ENCODE measurements around the gene TBC1D22A. TPM values are rescaled to one million over a fixed set of nuclear protein-coding genes. Genes with fewer than 3 reads are reported as not detected.

Gene TBC1D22A
- total and polyA plus RNA-seq, 9 donors, result 12.5 to 25.6 (median 18.5) TPM

DNA sequence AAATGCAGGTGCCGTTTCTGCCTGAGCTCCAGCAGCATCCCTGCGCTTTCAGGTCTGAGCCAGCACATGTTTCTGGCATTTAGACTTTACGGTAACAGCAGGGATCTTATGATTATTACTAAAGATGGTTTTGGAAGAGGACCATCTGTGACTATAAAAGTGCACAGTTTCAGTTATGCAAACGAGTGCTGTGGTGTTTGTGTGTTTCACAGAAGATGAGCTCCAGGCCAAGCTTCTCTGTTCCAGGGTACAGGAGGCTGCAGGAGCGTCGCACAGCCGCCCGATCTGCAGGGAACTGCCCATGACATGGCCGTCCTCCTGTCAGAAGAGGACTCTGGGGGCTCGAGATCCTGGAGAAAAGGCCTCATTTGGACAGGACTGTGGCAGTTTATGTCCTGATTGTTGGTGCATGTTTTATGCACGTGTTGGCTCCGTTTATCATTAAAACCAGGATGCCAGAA is 297.3 kb downstream of the TBC1D22A start:
- no peak overlapping the region for H3K4me3 ChIP-seq
- no peaks in the 10 kb centered on the region for H3K27me3 ChIP-seq
- H3K9me3 ChIP-seq, result no peaks in the 10 kb centered on the region
- no peak overlapping the region for H3K27ac ChIP-seq
- intact Hi-C loops (cut with DNase I), result no loop called here
- 75 to 76% (median 75%) methylated on average over 12 of the region's 12 CpGs for WGBS, 3 donors
- H3K4me1 ChIP-seq (ENCODE audit: insufficient read depth), result no peaks in the 10 kb centered on the region
- H3K36me3 ChIP-seq, result no peaks in the 10 kb centered on the region
- TF ChIP-seq POLR2A (IDR thresholded peaks at IDR 0.05) (no peak), EP300 (IDR thresholded peaks at IDR 0.05) (no peak)
- TF ChIP-seq, protein P1, sequence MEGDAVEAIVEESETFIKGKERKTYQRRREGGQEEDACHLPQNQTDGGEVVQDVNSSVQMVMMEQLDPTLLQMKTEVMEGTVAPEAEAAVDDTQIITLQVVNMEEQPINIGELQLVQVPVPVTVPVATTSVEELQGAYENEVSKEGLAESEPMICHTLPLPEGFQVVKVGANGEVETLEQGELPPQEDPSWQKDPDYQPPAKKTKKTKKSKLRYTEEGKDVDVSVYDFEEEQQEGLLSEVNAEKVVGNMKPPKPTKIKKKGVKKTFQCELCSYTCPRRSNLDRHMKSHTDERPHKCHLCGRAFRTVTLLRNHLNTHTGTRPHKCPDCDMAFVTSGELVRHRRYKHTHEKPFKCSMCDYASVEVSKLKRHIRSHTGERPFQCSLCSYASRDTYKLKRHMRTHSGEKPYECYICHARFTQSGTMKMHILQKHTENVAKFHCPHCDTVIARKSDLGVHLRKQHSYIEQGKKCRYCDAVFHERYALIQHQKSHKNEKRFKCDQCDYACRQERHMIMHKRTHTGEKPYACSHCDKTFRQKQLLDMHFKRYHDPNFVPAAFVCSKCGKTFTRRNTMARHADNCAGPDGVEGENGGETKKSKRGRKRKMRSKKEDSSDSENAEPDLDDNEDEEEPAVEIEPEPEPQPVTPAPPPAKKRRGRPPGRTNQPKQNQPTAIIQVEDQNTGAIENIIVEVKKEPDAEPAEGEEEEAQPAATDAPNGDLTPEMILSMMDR (IDR thresholded peaks at IDR 0.05), result no peak
- DNase-seq, result no peak

DNA sequence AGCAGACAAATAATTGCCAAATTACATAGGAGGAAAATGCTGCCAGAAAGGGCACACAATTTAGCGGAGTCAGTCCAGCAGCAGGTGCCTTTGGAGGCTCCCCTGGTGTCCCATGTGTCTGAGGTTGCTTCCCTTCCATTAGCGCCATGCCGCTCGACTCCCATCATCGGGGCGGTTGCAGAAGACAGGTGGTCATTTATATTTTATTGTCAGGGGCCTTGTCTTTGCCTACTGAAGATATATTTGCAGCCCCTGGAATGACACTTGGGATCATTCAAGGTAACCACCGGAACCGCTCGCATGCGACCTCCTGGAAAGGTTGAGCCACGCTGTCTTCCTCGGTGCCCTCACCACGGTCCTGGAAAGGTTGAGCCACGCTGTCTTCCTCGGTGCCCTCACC is 298.3 kb downstream of the TBC1D22A start:
- no peaks in the 10 kb centered on the region for H3K27me3 ChIP-seq
- no peak overlapping the region for H3K4me3 ChIP-seq
- H3K36me3 ChIP-seq, result no peaks in the 10 kb centered on the region
- H3K9me3 ChIP-seq, result no peaks in the 10 kb centered on the region
- TF ChIP-seq, protein P1 (IDR thresholded peaks at IDR 0.05), result no peak
- WGBS, 3 donors, result 95 to 97% (median 96%) methylated on average over 15 of the region's 15 CpGs
- no peaks in the 10 kb centered on the region for H3K4me1 ChIP-seq (ENCODE audit: insufficient read depth)
- peak in 1 of 5 donors; percentile 19 for DNase-seq
- intact Hi-C loops (cut with DNase I), result no loop called here
- H3K27ac ChIP-seq, result no peak overlapping the region

DNA sequence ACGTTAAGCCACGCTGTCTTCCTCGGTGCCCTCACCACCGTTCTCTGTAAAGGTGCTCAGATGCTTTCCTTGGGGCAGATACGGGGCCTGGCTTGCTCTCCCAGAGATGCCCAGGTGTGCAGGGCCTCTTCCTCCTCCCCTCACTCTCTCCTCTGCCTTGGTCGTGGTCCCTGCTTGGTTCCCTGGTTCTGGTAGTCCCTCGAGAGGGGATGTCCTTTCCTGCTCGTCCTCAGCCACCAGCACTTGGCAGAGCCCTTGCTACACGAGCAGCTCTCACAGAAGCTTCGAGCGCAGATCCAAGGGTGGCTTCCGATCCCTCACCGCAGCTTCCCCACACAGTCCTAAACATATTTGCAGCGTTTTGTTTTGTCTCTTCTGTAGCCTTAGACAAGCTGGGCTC is 298.8 kb downstream of the TBC1D22A start:
- intact Hi-C loops (cut with DNase I), result no loop called here

DNA sequence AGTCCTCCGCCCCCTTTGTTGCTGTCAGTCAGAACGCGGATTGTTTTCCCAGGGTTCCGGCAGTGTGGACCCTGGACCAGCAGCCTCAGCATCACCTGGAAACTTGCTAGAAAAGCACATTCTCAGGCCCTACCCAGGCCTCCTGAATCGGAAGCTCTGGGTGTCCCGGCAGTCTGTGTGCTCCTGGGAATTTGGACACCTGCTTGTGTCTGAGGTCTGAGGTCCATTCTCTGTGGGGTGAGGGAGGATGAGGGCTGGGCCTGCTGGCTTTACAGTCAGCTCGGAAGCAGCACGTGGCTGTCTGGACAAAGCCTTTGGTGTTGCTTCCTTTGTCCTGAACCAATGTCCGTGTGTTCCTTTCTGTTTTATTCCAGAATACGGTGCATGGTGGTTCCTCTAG is 299.7 kb downstream of the TBC1D22A start:
- DNase-seq, result no peak
- TF ChIP-seq EP300 (IDR thresholded peaks at IDR 0.05) (no peak), POLR2A (IDR thresholded peaks at IDR 0.05) (no peak)
- TF ChIP-seq, protein P1 (IDR thresholded peaks at IDR 0.05), result no peak
- H3K4me1 ChIP-seq (ENCODE audit: insufficient read depth), result no peaks in the 10 kb centered on the region
- no peak overlapping the region for H3K27ac ChIP-seq
- H3K4me3 ChIP-seq, result no peak overlapping the region
- no peaks in the 10 kb centered on the region for H3K9me3 ChIP-seq
- H3K27me3 ChIP-seq, result no peaks in the 10 kb centered on the region
- H3K36me3 ChIP-seq, result no peaks in the 10 kb centered on the region
- intact Hi-C loops (cut with DNase I), result no loop called here
- 92 to 94% (median 92%) methylated on average over 10 of the region's 10 CpGs for WGBS, 3 donors

More for the DNA sequence above, 298.8 kb downstream of the TBC1D22A start:
- DNase-seq, result no peak
- no peak overlapping the region for H3K27ac ChIP-seq
- no peaks in the 10 kb centered on the region for H3K9me3 ChIP-seq
- H3K4me3 ChIP-seq, result no peak overlapping the region
- H3K36me3 ChIP-seq, result no peaks in the 10 kb centered on the region
- no peaks in the 10 kb centered on the region for H3K4me1 ChIP-seq (ENCODE audit: insufficient read depth)
- no peaks in the 10 kb centered on the region for H3K27me3 ChIP-seq
- TF ChIP-seq EP300 (IDR thresholded peaks at IDR 0.05), result no peak
- 91 to 93% (median 92%) methylated on average over 14 of the region's 14 CpGs for WGBS, 3 donors

DNA sequence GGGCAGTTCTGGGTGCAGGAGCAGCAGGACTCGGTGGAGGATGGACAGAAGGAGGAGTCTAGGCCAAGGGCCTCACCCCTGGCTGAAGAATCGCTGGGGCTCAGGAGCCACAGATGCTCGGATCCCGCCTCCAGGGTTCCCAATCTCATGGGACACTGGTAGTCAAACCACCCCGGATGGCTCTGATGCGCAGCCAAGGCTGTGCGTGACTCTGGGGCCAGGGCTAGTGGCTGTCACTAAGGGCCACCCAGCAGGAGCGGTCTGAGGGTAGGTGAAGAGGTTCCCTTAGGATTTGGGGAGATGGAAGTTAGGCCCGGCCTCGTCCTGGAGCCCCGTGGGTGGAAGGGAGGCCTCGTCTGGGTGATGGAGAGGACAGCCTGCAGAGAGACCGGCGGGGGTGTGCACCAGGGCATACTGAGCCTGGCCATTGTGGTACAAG is 300.6 kb downstream of the TBC1D22A start:
- Histone ChIP-seq H3K36me3 (no peaks in the 10 kb centered on the region), H3K9me3 (no peaks in the 10 kb centered on the region), H3K4me1 (ENCODE audit: insufficient read depth) (no peaks in the 10 kb centered on the region), H3K27ac (no peak overlapping the region), H3K4me3 (no peak overlapping the region), H3K27me3 (no peaks in the 10 kb centered on the region)
- 88 to 93% (median 90%) methylated on average over 14 of the region's 14 CpGs for WGBS, 3 donors
- TF ChIP-seq, protein P1 (IDR thresholded peaks at IDR 0.05), result no peak
- no peak for TF ChIP-seq EP300 (IDR thresholded peaks at IDR 0.05)
- TF ChIP-seq POLR2A (IDR thresholded peaks at IDR 0.05), result no peak
- peak in 1 of 5 donors; percentile 26 for DNase-seq
- intact Hi-C loops (cut with DNase I), result no loop called here

Data from ovary (tissue), 9 donors.